GM21825 (cell line): ENCODE data around the gene HNF1B.
A peak's percentile ranks its signal among the peaks of the same experiment; 100 is the strongest.
"Not testable (repeated sequence)": the region's sequence is repeated elsewhere in the genome, so short reads cannot be mapped to it uniquely, and the experiment has no call there.

Source experiments
- ATAC-seq: cut with Tn5 transposase; IDR thresholded peaks from one replicate; pipeline ENCODE4 v1.9.1; 2021; ENCODE audit warnings: mild to moderate bottlenecking, moderate library complexity; ENCODE audit not compliant: unreplicated experiment

Gene HNF1B

GRCh38 chr17:37744961-37745800 lies at the start of gene HNF1B:
TSS of gene HNF1B (minus strand) at chr17:37745059. CDS start at chr17:37744884, 175 bp downstream.
- ATAC-seq = peak; percentile 43

GRCh38 chr17:37792787-37793186 lies 47.9 kb upstream of the HNF1B start:
- ATAC-seq = no peak

GRCh38 chr17:37791447-37792399 lies 46.9 kb upstream of the HNF1B start:
- ATAC-seq = no peak

GRCh38 chr17:37789771-37790541 lies 45.1 kb upstream of the HNF1B start:
- ATAC-seq = no peak

- ATAC-seq = no peak
These were observed 44.2 kb upstream of the HNF1B start for GRCh38 chr17:37789021-37789565.

GRCh38 chr17:37788526-37788925 lies 43.7 kb upstream of the HNF1B start:
- no peak for ATAC-seq

- no peak for ATAC-seq
These were observed 42.3 kb upstream of the HNF1B start for GRCh38 chr17:37787055-37787757.

GRCh38 chr17:37786481-37786880 lies 41.6 kb upstream of the HNF1B start:
- ATAC-seq = no peak

GRCh38 chr17:37782460-37782859 lies 37.6 kb upstream of the HNF1B start:
- not testable (repeated sequence) for ATAC-seq

GRCh38 chr17:37781451-37781850 lies 36.6 kb upstream of the HNF1B start:
- ATAC-seq = no peak

GRCh38 chr17:37779554-37779953 lies 34.7 kb upstream of the HNF1B start:
- ATAC-seq = no peak

GRCh38 chr17:37774504-37774903 lies 29.6 kb upstream of the HNF1B start:
- peak; percentile 82 for ATAC-seq

GRCh38 chr17:37772982-37773381 lies 28.1 kb upstream of the HNF1B start:
- no peak for ATAC-seq

- ATAC-seq = no peak
These were observed 26.0 kb upstream of the HNF1B start for GRCh38 chr17:37770631-37771518.

- ATAC-seq = no peak
These were observed 24.2 kb upstream of the HNF1B start for GRCh38 chr17:37769050-37769449.

- ATAC-seq = no peak
These were observed 23.6 kb upstream of the HNF1B start for GRCh38 chr17:37768438-37768837.

GRCh38 chr17:37766971-37767370 lies 22.1 kb upstream of the HNF1B start:
- ATAC-seq = no peak

- ATAC-seq = no peak
These were observed 19.5 kb upstream of the HNF1B start for GRCh38 chr17:37764383-37764782.

GRCh38 chr17:37762666-37763065 lies 17.8 kb upstream of the HNF1B start:
- no peak for ATAC-seq
